HG03095 (cell line): ENCODE data around the gene CLTCL1.
"Not testable (repeated sequence)": the region's sequence is repeated elsewhere in the genome, so short reads cannot be mapped to it uniquely, and the experiment has no call there.

Experiments used
- ATAC-seq: cut with Tn5 transposase; IDR thresholded peaks from one replicate; pipeline ENCODE4 v1.9.1; 2021; ENCODE audit warnings: moderate library complexity; ENCODE audit not compliant: unreplicated experiment

CLTCL1 gene

DNA sequence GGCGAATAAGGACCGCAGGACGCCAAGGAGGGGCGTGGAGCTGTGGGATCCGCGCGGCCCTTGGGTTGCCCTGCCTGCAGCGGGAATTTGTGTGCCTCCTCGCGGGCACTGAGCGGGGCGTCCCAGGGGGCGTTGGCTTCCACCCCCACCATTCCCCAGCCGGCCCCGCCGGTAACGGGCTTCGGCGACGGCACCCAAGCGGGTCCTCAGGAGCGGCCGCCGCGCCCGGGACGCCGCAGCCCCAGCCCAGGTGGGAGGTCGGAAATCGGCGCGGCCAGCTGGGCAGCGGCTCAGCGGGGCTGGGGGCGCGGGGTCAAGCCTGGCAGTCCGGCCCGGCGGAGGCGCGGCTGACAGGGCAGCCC is 320 bp downstream of the CLTCL1 start:
- no peak for ATAC-seq

DNA sequence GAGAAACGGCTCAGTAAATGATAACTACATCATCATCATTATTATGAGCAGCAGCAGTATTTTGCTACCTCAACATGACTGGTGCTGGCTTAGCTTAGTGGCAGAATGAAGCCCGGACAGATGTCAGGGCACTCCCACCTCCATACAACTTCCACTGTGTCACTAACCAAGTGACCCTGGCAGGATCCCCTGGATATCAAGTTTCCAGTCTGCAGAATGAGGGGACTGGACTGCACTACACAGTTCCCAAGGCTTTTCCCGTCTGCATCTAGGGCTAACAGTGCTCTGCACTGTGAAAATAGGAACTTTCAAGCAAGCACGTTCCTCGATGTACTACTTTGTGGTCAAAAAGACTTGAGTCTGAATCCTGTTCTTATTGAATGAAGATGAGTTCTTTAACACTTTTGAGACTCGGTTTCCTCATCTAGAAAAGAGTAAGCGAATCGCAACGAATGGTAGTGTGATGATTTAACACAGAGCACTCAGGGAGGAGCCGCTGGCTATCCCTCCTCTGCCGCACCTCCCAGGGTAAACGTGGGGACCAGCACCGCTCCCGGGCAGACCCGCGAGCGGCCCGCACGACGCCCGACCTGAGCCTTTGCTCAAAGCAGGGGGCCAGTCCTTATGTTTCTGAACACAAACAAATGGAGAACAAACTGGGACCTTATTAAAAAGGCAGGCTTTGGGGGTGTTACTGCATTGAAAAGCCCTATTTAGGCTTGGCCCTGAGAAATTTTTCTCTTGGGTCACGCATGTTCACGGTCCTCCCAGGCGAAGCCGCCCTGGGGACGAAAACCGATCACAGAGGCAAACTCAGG is 910 bp downstream of the CLTCL1 start:
- ATAC-seq, result no peak

DNA sequence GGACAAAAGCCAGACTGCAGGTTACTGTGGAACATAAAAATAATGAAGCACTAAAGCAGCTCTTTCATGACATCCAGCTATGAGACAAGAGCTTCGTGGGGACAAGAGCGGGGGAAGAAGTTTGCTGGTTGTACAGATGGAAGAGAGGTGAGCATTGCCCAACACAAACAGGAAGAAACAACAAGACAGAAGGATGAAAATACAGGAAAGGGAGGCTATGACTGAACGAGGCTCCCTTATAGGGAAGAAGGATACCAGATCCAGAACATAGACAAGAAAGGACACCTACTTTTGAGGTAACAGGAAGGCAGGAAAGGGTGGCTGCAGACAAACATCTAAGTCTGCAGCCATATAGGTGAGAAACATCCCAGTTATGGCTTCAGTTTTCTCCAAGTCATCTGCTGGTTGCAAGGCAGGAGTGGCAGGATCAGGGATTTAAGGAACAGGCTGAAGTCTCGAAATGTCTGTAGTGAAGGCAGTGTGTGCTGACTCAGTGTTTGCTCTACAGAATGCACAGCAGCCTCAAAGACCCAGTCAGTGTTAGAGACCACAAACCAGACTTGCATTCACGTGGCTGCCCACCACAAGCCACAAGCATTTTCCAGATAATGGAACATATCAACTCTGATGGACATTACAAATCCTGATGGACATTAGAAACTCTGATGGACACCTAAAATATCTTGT is 1.9 kb downstream of the CLTCL1 start:
- no peak for ATAC-seq

DNA sequence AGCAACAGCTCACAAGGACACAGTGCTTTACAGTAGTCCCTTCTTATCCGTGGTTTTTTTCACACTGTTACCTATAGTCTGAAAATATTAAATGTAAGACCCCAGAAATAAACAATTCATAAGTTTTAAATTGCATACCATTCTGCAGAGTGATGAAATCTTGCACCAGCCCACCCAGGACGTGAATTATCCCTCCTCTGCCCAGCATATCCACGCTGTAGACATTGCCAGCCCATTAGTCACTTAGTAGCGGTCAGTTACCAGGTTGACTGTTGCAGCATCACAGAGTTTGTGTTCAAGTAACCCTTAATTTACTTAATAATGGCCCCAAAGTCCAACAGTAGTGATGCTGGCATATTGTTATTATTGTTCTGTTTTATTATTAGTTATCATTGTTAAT is 3.6 kb downstream of the CLTCL1 start:
- ATAC-seq, result no peak

DNA sequence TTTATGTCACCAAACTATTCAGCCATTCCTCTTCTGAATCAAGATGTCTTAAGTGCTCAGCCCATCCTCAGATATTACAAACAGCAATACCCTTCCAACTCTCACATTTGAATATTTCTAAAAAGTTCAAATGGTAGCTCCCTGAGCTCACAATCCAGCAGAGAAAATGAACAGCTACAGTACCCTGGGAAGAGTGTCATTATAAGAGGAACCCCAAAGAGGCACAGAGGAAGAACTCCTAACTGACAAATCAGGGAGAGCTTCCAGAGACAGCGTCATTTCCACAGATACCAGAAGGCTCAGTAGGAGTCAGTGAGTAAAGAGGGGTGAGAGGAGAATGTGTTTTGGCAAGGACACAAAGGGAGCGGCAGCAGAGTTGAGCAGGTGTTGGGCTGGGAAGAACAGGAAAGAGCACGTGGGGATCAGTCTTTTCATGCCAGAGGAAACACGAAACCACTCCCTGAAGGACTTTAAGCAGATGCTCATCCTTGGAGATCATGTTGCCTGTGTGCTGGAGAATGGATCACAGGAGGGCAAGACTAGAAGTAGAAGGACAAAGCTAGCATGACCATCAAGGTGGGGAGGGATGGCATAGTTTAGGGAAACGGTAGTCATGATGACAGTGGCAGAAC is 4.3 kb downstream of the CLTCL1 start:
- no peak for ATAC-seq

DNA sequence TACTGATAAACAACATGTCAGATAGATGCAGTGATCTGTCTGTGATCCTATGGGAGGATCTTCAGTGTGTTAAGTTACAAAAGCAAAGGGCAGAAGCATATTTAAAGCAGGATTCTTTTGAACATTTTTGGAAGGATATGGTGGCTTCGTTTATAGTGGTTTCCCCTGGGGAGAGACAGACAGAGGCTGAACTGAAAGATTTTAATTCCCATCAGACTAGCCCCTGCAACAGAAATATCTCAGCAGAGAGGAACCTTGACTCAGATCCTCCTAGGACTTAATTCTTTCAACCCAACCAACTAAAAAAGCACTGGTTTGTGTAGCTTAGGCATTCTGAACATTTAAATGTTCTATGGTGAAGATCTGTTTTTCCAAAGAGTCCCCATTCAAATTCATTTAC is 5.7 kb downstream of the CLTCL1 start:
- no peak for ATAC-seq

DNA sequence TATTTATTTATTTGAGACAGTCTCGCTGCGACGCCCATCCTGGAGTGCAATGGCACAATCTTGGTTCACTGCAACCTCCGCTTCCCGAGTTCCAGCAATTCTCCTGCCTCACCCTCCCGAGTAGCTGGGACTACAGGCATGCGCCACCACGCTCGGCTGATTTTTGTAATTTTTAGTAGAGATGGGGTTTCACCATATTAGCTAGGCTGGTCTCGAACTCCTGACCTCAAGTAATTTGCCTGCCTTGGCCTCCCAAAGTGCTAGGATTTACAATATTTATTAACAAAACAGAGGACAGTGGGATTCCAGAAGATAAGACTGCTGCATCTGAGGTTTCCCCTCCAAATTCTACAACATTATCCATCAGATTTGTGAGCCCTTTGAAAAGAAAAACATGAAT is 12.4 kb downstream of the CLTCL1 start:
- not testable (repeated sequence) for ATAC-seq

DNA sequence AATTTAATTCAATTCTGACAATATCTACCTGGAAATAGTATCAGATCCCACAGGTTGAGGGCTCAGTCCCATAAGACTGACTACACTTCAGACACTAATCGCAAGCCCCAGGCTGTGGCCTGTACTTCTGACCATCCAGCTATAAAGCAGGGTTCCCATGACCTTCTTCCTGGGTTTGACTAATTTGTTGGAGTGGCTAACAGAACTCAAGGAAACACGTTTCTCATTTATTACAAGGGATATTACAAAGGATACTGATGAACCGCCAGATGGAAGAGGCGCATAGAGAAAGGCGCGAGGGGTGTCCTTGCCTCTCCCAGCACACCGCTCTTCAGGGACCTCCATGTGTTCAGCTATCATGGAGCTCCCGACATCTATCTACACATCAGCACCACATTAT is 13.7 kb downstream of the CLTCL1 start:
- no peak for ATAC-seq

DNA sequence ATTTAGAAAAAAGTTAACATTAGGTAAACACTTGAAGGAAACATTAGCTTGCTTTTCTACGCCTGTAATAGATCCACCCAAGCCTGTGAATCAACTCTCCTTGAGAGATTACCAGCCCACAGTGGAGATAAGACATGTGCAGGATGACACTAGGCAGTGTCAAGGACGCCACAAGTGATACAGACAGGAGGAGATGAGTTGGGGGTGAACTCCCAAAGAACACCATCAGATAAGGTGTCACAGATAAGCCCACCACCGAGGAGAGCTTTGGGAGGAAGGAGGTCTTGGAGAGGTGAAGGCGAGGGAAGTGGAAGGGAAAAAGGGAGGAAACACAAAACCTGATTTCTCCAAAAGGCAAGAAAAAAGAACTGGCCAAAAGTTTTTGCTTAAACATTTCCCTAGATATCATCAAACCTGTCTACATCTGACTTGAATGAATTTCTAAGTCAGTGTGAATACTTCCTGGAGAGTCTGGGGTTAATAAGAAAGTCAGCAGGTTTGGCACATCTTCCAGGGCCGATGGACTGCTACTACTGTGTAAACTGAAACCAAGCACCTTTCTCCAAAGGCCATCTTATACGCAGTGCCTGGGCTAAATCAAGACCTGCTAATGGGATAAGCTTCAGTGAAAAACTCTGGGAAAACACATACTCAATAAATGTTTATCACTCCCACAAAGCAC is 15.5 kb downstream of the CLTCL1 start:
- no peak for ATAC-seq

DNA sequence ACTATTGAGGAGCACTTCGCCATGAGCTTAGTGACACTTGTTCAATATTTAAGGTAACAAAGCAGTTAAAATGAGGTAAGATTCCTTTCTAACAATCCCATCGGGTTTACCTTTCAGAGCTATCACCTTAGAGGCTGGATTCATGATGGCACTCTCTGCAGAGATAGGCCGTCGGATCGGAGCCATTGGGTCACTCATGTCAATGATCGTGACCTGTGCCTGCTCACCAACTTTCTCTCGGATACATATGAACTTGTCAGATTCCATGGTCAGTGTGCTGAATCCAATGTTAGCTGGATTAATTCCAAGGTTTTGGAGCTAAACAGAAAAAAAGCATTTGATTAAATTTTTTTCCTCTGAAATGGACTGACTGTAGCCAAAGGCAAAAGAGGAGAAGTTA is 16.0 kb downstream of the CLTCL1 start:
- ATAC-seq, result no peak

DNA sequence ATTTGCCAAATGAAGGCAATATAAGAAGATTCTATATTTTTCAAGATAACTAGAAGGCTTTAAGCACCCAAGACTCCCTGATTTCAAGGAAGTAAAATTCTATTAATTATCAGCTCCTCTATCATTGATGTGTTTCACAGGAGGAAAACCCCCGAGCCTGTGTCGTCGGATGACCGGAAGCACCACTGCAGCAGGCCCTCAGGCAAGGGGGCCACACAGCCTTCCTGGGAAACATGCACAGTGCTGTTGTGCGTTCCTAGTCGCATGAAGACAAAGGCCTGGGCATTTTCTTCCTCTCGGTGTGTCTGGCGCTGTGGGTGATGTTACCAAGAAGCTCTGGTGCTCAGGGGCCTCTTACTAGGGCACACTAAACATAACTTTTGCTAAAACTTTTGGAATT is 16.4 kb downstream of the CLTCL1 start:
- no peak for ATAC-seq

DNA sequence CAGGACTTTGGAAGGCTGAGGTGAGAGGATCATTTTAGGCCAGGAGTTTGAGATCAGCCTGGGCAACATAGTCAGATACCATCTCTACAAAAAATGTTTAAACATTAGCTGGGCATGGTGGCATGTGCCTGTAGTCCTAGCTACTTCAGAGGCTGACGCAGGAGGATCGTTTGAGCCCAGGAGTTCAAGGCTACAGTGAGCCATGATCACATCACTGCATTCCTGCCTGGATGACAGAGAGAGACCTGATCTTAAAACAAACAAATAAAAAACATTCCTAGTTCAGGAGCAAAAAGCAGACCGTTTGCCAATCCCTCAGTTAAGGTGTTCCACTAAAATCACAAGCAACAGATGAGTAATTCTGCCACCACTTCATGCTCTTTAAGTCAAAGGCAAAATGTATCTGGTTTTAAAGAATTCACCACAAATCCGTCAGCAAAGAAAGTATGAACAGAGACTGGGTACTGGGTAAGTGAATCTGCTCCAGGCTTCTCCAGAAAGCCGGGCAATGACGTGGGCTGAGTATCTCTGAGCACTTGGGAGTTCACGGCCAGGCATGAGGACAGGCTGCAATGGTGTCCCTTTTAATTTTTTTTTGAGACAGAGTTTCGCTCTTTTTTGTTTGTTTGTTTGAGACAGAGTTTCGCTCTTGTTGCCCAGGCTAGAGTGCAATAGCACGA is 19.5 kb downstream of the CLTCL1 start:
- ATAC-seq, result no peak

DNA sequence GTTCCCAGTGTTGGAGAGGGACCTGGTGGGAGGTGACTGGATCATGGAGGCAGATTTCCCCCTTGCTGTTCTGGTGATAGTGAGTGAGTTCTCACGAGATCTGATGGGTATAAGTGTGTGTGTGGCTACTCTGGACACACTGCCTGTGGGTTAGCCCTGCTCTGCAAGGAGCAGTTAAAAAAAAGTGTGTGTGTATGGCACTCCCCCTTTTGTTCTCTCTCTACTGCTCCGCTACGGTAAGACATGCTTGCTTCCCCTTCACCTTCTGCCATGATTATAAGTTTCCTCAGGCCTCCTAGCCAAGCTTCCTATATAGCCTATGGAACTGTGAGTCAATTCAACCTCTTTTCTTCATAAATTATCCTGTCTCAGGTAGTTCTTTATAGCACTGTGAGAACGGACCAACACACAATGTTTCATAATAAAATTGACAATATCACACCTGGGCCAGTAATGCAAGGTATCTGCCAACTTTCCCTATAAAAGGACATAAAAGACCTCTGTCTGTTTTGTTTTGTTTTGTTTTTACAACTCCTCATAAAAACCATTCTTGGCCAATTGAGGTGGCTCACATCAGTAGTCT is 20.2 kb downstream of the CLTCL1 start:
- ATAC-seq, result no peak

DNA sequence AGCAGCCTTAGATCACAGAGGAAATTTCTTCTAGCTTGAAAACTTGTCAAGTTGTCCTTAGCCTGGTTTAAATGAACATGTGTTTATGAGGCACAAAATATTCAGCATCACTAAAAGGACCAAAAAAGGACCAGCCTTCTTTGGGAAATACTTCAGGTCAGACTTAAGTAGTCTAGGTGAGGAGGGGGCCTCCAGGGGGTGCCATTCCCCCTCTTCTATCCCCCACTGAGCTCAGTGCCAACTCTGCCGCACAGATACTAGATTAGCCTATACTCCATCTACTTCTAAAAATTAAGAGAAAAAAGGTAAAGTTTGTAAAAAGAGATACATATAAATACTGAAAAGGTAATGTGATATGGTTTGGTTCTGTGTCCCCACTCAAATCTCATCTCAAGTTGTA is 20.6 kb downstream of the CLTCL1 start:
- no peak for ATAC-seq

DNA sequence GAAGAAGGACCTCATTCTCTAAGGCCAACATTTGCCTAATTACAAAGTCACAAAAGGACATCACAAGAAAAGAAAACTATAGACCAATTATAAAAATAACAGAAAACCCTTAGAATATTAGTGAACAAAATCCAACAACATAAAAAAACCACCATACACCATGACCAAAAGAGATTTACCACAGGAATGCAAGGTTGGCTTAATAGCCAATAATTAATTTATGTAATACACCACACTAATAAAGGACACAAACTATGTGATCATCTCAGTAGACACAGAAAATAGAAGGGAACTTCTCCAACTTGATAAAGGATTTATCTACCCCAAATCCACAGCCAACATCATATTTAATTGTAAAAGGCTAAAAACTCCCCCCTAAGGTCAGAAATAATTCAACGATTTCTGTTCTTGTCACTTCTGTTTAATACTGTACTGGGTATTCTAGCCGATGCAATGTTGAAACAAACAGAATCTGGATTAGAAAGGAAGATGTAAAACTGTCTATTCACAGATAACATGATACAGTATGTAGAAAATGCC is 24.9 kb downstream of the CLTCL1 start:
- no peak for ATAC-seq

DNA sequence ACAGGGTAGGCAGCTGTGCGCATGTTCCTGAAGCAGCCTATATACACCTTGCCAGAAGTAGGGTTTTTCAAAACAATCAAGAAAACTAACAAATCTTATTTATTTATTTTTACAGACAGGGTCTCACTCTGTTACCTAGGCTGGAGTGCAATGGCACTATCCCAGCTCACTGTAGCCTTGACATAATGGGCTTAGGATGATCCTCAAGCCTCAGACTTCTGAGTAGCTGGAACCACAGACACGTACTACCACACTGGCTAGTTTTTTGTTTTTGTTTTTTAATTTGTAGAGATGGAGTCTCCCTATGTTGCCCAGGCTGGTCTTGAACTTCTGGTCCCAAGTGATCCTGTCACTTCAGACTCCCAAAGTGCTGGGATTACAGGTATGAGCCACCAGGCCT is 25.7 kb downstream of the CLTCL1 start:
- ATAC-seq, result no peak

DNA sequence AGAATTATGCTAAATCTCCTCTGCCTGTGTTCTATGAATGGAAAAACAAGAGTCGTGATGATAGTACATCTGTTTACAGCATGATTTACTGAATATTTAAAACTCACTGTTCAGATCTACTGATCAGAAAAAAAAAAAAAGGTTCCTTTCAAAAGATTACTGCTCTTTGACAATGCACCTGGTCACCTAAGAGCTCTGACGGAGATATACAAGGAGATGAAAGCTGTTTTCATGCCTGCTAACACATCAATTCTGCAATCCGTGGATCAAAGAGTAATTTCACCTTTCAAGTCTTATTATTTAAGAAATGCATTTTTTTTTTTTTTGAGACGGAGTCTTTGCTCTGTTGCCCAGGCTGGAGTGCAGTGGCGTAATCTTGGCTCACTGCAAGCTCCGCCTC is 30.7 kb downstream of the CLTCL1 start:
- ATAC-seq, result no peak

DNA sequence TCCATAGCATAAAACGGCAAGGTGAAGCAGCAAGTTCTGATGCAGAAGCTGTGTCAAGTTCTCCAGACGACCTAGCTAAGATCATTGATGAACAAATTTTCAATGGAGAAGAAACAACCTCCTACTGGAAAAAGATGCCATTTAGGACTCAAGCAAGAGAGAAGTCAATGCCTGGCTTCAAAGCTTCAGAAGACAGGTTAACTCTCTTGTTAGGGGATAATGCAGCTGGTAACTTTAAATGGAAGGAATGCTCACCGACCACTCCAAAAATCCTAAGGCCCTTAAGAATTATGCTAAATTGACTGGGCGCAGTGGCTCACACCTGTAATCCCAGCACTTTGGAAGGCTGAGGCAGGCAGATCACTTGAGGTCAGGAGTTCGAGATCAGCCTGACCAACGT is 31.3 kb downstream of the CLTCL1 start:
- ATAC-seq, result no peak

DNA sequence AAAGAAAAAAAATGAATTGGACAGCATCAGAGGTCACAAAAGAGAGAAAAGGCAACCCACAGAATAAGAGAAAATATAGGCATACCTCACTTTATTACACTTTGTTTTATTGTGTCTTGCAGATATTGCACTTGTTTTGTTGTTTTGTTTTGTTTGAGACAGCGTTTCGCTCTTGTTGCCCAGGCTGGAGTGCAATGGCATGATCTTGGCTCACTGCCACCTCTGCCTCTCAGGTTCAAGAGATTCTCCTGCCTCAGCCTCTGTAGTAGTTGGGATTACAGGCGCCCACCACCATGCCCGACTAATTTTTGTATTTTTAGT is 32.6 kb downstream of the CLTCL1 start:
- not testable (repeated sequence) for ATAC-seq

DNA sequence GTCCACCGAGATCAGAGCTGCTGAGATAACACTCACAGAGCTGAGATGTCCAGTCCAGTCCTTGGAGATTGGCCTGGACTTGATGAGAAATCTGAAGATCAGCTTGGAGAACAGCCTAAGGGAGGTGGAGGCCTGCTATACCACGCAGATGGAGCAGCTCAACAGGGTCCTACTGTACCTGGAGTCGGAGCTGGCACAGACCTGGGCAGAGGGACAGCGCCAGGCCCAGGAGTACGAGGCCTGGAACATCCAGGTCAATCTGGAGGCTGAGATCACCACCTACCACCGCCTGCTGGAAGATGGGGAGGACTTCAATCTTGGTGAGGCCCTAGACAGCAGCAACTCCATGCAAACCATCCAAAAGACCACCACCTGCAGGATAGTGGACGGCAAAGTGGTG is 33.1 kb downstream of the CLTCL1 start:
- no peak for ATAC-seq

DNA sequence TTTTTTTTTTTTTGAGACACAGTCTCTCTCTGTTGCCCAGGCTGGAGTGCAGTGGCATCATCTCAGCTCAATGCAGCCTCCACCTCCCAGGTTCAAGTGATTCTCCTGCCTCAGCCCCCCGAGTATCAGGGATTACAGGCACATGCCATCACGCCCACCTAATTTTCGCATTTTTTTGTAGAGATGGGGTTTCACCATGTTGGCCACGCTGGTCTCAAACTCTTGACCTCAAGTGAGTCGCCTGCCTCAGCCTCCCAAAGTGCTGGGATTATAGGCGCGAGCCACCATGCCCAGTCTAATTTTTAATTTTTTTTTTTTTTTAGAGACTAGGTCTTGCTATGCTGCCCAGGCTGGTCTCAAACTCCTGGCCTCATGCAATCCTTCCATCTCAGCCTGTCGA is 35.2 kb downstream of the CLTCL1 start:
- ATAC-seq, result not testable (repeated sequence)
